ENCODE measurements around the gene SLC10A7.

SLC10A7 gene

GRCh38 chr4:146260521-146260920 lies 261.2 kb downstream of the SLC10A7 start:
- peak; percentile 34 for DNase-seq (ENCODE audit: low read depth, low spot score)

- no peak for DNase-seq (ENCODE audit: low read depth, low spot score)
These were observed 264.2 kb downstream of the SLC10A7 start for GRCh38 chr4:146257511-146257910.

- no peak for DNase-seq (ENCODE audit: low read depth, low spot score)
These were observed 265.4 kb downstream of the SLC10A7 start for GRCh38 chr4:146256328-146256727.

GRCh38 chr4:146255874-146256273 lies 265.9 kb downstream of the SLC10A7 start:
- DNase-seq (ENCODE audit: low read depth, low spot score) = no peak

- DNase-seq (ENCODE audit: low read depth, low spot score) = no peak
These were observed 266.3 kb downstream of the SLC10A7 start for GRCh38 chr4:146255463-146255862.

- DNase-seq (ENCODE audit: low read depth, low spot score) = no peak
These were observed 268.6 kb downstream of the SLC10A7 start for GRCh38 chr4:146252969-146253611.

GRCh38 chr4:146247356-146247755 lies 274.4 kb downstream of the SLC10A7 start:
- DNase-seq (ENCODE audit: low read depth, low spot score) = no peak

GRCh38 chr4:146246381-146246780 lies 275.4 kb downstream of the SLC10A7 start:
- DNase-seq (ENCODE audit: low read depth, low spot score) = no peak

- DNase-seq (ENCODE audit: low read depth, low spot score) = no peak
These were observed 275.9 kb downstream of the SLC10A7 start for GRCh38 chr4:146245850-146246249.

GRCh38 chr4:146245246-146245645 lies 276.5 kb downstream of the SLC10A7 start:
- DNase-seq (ENCODE audit: low read depth, low spot score) = no peak

GRCh38 chr4:146244496-146244895 lies 277.2 kb downstream of the SLC10A7 start:
- no peak for DNase-seq (ENCODE audit: low read depth, low spot score)

- no peak for DNase-seq (ENCODE audit: low read depth, low spot score)
These were observed 277.9 kb downstream of the SLC10A7 start for GRCh38 chr4:146243883-146244277.

GRCh38 chr4:146243141-146243882 lies 278.4 kb downstream of the SLC10A7 start:
- peak; percentile 52 for DNase-seq (ENCODE audit: low read depth, low spot score)

GRCh38 chr4:146238107-146238506 lies 283.6 kb downstream of the SLC10A7 start:
- no peak for DNase-seq (ENCODE audit: low read depth, low spot score)

- no peak for DNase-seq (ENCODE audit: low read depth, low spot score)
These were observed 284.6 kb downstream of the SLC10A7 start for GRCh38 chr4:146237092-146237491.

- DNase-seq (ENCODE audit: low read depth, low spot score) = no peak
These were observed 285.5 kb downstream of the SLC10A7 start for GRCh38 chr4:146236216-146236615.

- DNase-seq (ENCODE audit: low read depth, low spot score) = no peak
These were observed 286.0 kb downstream of the SLC10A7 start for GRCh38 chr4:146235654-146236177.

GRCh38 chr4:146232131-146232722 lies 289.5 kb downstream of the SLC10A7 start:
- DNase-seq (ENCODE audit: low read depth, low spot score) = no peak

GRCh38 chr4:146229406-146229805 lies 292.3 kb downstream of the SLC10A7 start:
- DNase-seq (ENCODE audit: low read depth, low spot score) = no peak

- no peak for DNase-seq (ENCODE audit: low read depth, low spot score)
These were observed 297.3 kb downstream of the SLC10A7 start for GRCh38 chr4:146224326-146224966.

- no peak for DNase-seq (ENCODE audit: low read depth, low spot score)
These were observed 299.4 kb downstream of the SLC10A7 start for GRCh38 chr4:146222313-146222712.

- DNase-seq (ENCODE audit: low read depth, low spot score) = no peak
These were observed 307.5 kb downstream of the SLC10A7 start, which contains the start of gene REELD1 for GRCh38 chr4:146214238-146214637. Gene REELD1, plus strand, starts transcription at chr4:146214538. Its CDS starts 2,415 bp downstream, at chr4:146216953.
